Panc1 (cell line): ENCODE results near the gene KIF25. TPM values are rescaled to one million over a fixed set of nuclear protein-coding genes. Genes with fewer than 3 reads are reported as not detected.
"Not testable (repeated sequence)": the region's sequence is repeated elsewhere in the genome, so short reads cannot be mapped to it uniquely, and the experiment has no call there.

Experiments used
- ATAC-seq: fragments of 200-7000 bp; cut with Tn5 transposase; 2 replicates; pipeline ENCODE4 v1.9.1; 2020; ENCODE audit warnings: mild to moderate bottlenecking, moderate library complexity
- BruUV-seq: library from RNA; stranded (reverse); fragments of 400-500 nt; replicated peaks from 2 replicates; lab custom pipeline; 2021; lab: Mats Ljungman, UMichigan
- CTCF ChIA-PET: fragments of 300-600 bp; sonication (Branson Sonifier 250); formaldehyde crosslinking; loops from one replicate; lab custom pipeline; 2022; ENCODE audit warnings: antibody characterized with exemption; lab: Charles Lee
- POLR2A ChIA-PET: fragments of 300-600 bp; sonication (Branson Sonifier 250); formaldehyde crosslinking; loops from one replicate; lab custom pipeline; 2022; ENCODE audit warnings: antibody characterized with exemption; lab: Charles Lee
- DNase-seq: peaks from one replicate; pipeline ENCODE4 v3.0.0-alpha.2; 2010; ENCODE audit warnings: low read depth, low spot score
- H3K27ac ChIP-seq: 2 replicates; pipeline ENCODE4 v1.5.1; 2011; ENCODE audit warnings: mild to moderate bottlenecking, low read length, inconsistent platforms
- H3K27me3 ChIP-seq: fragments of 200-500 bp; sonication (Bioruptor generic); 2 replicates; pipeline ENCODE4 v1.6.0; 2014; ENCODE audit warnings: low read length, inconsistent platforms; ENCODE audit not compliant: control insufficient read depth, insufficient read depth
- H3K36me3 ChIP-seq: fragments of 200-500 bp; sonication (Bioruptor generic); 2 replicates; pipeline ENCODE4 v1.5.1; 2014; ENCODE audit warnings: inconsistent platforms, mild to moderate bottlenecking, low read length, moderate library complexity; ENCODE audit not compliant: control insufficient read depth, insufficient read depth
- H3K4me1 ChIP-seq: 2 replicates; pipeline ENCODE4 v1.5.1; 2011; ENCODE audit warnings: inconsistent platforms, mild to moderate bottlenecking, low read length, moderate library complexity; ENCODE audit not compliant: control insufficient read depth, insufficient read depth
- H3K4me3 ChIP-seq, 2 experiments: 2 replicates each; pipeline ENCODE4 v1.5.1; 2011 to 2012; ENCODE audit warnings: low read depth in 2 of 2, low read length in 2 of 2, mild to moderate bottlenecking in 2 of 2, inconsistent platforms in 1 of 2, moderate library complexity in 1 of 2
- H3K9me3 ChIP-seq: fragments of 200-500 bp; sonication (Bioruptor generic); 2 replicates; pipeline ENCODE4 v1.5.1; 2014; ENCODE audit warnings: low read depth, mild to moderate bottlenecking, inconsistent platforms, low read length, moderate library complexity; ENCODE audit not compliant: control insufficient read depth, insufficient read depth
- POLR2AphosphoS5 ChIP-seq: IDR thresholded peaks from 2 replicates; pipeline ENCODE4 v1.6.1; 2012; ENCODE audit warnings: mild to moderate bottlenecking, low read depth, low read length, moderate library complexity
- SIN3A ChIP-seq: IDR thresholded peaks from 2 replicates; pipeline ENCODE4 v1.6.1; 2012; ENCODE audit warnings: low read depth, mild to moderate bottlenecking, low read length, moderate library complexity, borderline replicate concordance; ENCODE audit not compliant: insufficient read depth
- TCF7L2 ChIP-seq: IDR thresholded peaks from 2 replicates; pipeline ENCODE4 v1.6.1; 2011; ENCODE audit warnings: mild to moderate bottlenecking, low read depth, low read length, inconsistent platforms
- in situ Hi-C: cut with HindIII; loops from 2 replicates; pipeline ENCODE4 v1.10.0; 2016; ENCODE audit warnings: low sequenced_read_pairs, low pct_unique_long_range_greater_than_20kb
- intact Hi-C: fragments of 100-400 bp; cut with micrococcal nuclease; formaldehyde crosslinking; loops from one replicate; pipeline ENCODE4 v1.10.0; 2022; ENCODE audit not compliant: unreplicated experiment
- total RNA-seq: library from RNA; stranded (reverse); gene quantifications from one replicate; pipeline ENCODE4 v1.2.1, GENCODE V29; 2021; ENCODE audit not compliant: unreplicated experiment
- TF ChIP-seq, protein P1 (sequence below), 2 experiments: IDR thresholded peaks; 2 replicates each; pipeline ENCODE4 v1.6.1; 2011 to 2012; ENCODE audit warnings: low read depth in 2 of 2, control low read depth in 1 of 2, low read length in 1 of 2, mild to moderate bottlenecking in 1 of 2, moderate library complexity in 1 of 2; ENCODE audit not compliant: insufficient read depth in 1 of 2
- TF ChIP-seq, protein P2 (sequence below): fragments of 450-650 bp; IDR thresholded peaks from 2 replicates; pipeline ENCODE4 v1.5.1; 2017; ENCODE audit warnings: mild to moderate bottlenecking

KIF25 gene
- total RNA-seq, 1 experiment from 2014 or later = 0.44 TPM

DNA sequence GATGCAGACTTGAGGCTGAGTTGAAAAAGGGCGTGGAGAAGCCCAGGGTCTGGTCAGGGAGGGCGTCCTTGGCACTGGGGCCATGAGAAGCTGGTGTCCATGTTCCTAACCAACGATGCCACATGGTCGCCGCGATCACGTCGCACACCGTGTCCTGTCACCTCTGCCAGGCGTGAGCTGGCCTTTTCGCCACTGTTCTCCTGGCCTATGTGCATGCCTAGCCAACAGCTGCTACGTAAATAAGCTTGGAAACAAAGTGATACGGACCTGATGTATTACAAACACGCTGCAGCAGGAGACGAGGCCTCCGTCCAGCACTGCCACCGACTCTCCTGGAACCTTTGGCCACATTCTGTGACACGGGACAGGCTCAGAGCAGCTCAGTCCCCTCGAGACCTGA lies 22.0 kb upstream of the KIF25 start:
- in situ Hi-C loops = no loop called here
- BruUV-seq = no TSS peak
- no peak overlapping the region for H3K27ac ChIP-seq

DNA sequence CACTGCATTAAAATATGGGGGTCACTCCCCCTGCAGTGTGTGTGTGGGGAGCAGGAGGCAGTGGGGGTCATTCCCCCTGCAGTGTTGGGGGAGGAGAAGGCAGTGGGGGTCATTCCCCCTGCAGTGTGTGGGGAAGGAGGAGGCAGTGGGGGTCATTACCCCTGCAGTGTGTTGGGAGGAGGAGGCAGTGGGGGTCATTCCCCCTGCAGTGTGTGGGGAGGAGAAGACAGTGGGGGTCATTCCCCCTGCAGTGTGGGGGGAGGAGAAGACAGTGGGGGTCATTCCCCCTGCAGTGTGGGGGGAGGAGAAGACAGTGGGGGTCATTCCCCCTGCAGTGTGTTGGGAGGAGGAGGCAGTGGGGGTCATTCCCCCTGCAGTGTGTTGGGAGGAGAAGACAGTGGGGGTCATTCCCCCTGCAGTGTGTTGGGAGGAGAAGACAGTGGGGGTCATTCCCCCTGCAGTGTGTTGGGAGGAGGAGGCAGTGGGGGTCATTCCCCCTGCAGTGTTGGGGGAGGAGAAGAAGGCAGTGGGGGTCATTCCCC lies 21.3 kb upstream of the KIF25 start:
- H3K4me3 ChIP-seq, H3K9me3 ChIP-seq, H3K27ac ChIP-seq, in situ Hi-C loops, DNase-seq, BruUV-seq, H3K27me3 ChIP-seq, H3K4me1 ChIP-seq, ATAC-seq, intact Hi-C loops, CTCF ChIA-PET, H3K36me3 ChIP-seq, POLR2A ChIA-PET: not testable (repeated sequence)

More for the DNA sequence above, 22.0 kb upstream of the KIF25 start:
- Histone ChIP-seq H3K4me1 (no peaks in the 10 kb centered on the region), H3K9me3 (no peaks in the 10 kb centered on the region), H3K4me3 (no peak overlapping the region), H3K27me3 (no peaks in the 10 kb centered on the region), H3K36me3 (peaks cover 4% of the 10 kb centered on the region)
- intact Hi-C loops = no loop called here
- no peak for DNase-seq
- ATAC-seq = peak; percentile 32; the same call in 1 of the 2 replicates
- POLR2A ChIA-PET = no interaction called here
- TF ChIP-seq, protein P1, sequence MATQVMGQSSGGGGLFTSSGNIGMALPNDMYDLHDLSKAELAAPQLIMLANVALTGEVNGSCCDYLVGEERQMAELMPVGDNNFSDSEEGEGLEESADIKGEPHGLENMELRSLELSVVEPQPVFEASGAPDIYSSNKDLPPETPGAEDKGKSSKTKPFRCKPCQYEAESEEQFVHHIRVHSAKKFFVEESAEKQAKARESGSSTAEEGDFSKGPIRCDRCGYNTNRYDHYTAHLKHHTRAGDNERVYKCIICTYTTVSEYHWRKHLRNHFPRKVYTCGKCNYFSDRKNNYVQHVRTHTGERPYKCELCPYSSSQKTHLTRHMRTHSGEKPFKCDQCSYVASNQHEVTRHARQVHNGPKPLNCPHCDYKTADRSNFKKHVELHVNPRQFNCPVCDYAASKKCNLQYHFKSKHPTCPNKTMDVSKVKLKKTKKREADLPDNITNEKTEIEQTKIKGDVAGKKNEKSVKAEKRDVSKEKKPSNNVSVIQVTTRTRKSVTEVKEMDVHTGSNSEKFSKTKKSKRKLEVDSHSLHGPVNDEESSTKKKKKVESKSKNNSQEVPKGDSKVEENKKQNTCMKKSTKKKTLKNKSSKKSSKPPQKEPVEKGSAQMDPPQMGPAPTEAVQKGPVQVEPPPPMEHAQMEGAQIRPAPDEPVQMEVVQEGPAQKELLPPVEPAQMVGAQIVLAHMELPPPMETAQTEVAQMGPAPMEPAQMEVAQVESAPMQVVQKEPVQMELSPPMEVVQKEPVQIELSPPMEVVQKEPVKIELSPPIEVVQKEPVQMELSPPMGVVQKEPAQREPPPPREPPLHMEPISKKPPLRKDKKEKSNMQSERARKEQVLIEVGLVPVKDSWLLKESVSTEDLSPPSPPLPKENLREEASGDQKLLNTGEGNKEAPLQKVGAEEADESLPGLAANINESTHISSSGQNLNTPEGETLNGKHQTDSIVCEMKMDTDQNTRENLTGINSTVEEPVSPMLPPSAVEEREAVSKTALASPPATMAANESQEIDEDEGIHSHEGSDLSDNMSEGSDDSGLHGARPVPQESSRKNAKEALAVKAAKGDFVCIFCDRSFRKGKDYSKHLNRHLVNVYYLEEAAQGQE (IDR thresholded peaks at IDR 0.05; ENCODE audit: insufficient read depth in 1 of 2, low read depth in 2 of 2, low read length in 1 of 2) = no peak
- TF ChIP-seq POLR2AphosphoS5 = peak; percentile 17; the same call in 1 of the 2 replicates
- CTCF ChIA-PET = no interaction called here

DNA sequence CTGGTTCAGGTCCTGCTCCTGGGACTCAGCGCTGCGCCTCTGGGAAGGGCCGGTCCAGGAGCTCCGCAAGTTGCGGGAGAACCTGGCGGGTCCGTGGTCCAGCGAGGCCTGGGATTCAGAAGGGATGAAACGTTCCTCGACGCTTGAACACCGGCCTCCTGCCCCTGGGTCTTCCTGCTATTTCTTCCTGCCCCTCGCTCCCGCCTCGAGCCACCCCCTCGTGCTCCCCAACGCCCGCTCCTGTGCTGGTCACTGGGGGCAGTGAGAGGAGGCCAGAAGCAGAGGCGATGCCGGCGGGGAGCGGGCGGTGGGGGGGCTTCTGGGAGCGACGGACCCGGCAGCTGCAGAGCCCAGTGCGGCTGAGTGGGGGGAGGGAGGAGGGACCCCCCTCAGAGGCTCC lies 20.8 kb upstream of the KIF25 start:
- no peaks in the 10 kb centered on the region for H3K9me3 ChIP-seq
- H3K27me3 ChIP-seq = no peaks in the 10 kb centered on the region
- H3K4me1 ChIP-seq = no peaks in the 10 kb centered on the region
- POLR2A ChIA-PET = no interaction called here
- BruUV-seq = no TSS peak
- ATAC-seq (no peak), DNase-seq (no peak)
- H3K27ac ChIP-seq = no peak overlapping the region
- H3K4me3 ChIP-seq = no peak overlapping the region
- in situ Hi-C loops = no loop called here
- TF ChIP-seq, protein P2, sequence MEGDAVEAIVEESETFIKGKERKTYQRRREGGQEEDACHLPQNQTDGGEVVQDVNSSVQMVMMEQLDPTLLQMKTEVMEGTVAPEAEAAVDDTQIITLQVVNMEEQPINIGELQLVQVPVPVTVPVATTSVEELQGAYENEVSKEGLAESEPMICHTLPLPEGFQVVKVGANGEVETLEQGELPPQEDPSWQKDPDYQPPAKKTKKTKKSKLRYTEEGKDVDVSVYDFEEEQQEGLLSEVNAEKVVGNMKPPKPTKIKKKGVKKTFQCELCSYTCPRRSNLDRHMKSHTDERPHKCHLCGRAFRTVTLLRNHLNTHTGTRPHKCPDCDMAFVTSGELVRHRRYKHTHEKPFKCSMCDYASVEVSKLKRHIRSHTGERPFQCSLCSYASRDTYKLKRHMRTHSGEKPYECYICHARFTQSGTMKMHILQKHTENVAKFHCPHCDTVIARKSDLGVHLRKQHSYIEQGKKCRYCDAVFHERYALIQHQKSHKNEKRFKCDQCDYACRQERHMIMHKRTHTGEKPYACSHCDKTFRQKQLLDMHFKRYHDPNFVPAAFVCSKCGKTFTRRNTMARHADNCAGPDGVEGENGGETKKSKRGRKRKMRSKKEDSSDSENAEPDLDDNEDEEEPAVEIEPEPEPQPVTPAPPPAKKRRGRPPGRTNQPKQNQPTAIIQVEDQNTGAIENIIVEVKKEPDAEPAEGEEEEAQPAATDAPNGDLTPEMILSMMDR = no peak
- TF ChIP-seq SIN3A (no peak), TCF7L2 (no peak), POLR2AphosphoS5 (no peak)
- TF ChIP-seq, protein P1 (IDR thresholded peaks at IDR 0.05; ENCODE audit: insufficient read depth in 1 of 2, low read depth in 2 of 2, low read length in 1 of 2) = no peak
- no peaks in the 10 kb centered on the region for H3K36me3 ChIP-seq
- intact Hi-C loops = no loop called here
- CTCF ChIA-PET = no interaction called here
